H9 (cell line): ENCODE results near the gene WSCD2. TPM values are rescaled to one million over a fixed set of nuclear protein-coding genes. Genes with fewer than 3 reads are reported as not detected.

Experiments
- DNase-seq: peaks from one replicate; pipeline ENCODE4 v3.0.0-alpha.2; 2017
- H2AFZ ChIP-seq: one replicate; pipeline ENCODE4 v1.6.1; 2013; ENCODE audit warnings: mild to moderate bottlenecking, low read length, control low read depth, moderate library complexity
- H2AK5ac ChIP-seq: 2 replicates; pipeline ENCODE4 v1.6.1; 2013; ENCODE audit warnings: low read length, control low read depth, mixed read lengths; ENCODE audit not compliant: insufficient read length
- H2BK120ac ChIP-seq: one replicate; pipeline ENCODE4 v1.6.1; 2013; ENCODE audit warnings: low read depth, mild to moderate bottlenecking, low read length, control low read depth, inconsistent platforms; ENCODE audit not compliant: poor library complexity, severe bottlenecking
- H2BK12ac ChIP-seq: 2 replicates; pipeline ENCODE4 v1.6.1; 2013; ENCODE audit warnings: low read length, control low read depth, mixed read lengths, low read depth; ENCODE audit not compliant: insufficient read length
- H2BK15ac ChIP-seq: 2 replicates; pipeline ENCODE4 v1.6.1; 2013; ENCODE audit warnings: low read depth, low read length, control low read depth
- H2BK20ac ChIP-seq: one replicate; pipeline ENCODE4 v1.6.1; 2013; ENCODE audit warnings: low read depth, mild to moderate bottlenecking, low read length, control low read depth, inconsistent platforms; ENCODE audit not compliant: poor library complexity, severe bottlenecking
- H2BK5ac ChIP-seq: 2 replicates; pipeline ENCODE4 v1.6.1; 2013; ENCODE audit warnings: low read length, control low read depth, mixed read lengths; ENCODE audit not compliant: insufficient read length
- H3K14ac ChIP-seq: 2 replicates; pipeline ENCODE4 v1.6.1; 2013; ENCODE audit warnings: low read length, control low read depth; ENCODE audit not compliant: insufficient read depth
- H3K18ac ChIP-seq: 2 replicates; pipeline ENCODE4 v1.6.1; 2013; ENCODE audit warnings: low read depth, mild to moderate bottlenecking, mixed read lengths, low read length, control low read depth; ENCODE audit not compliant: insufficient read length
- H3K23ac ChIP-seq: 2 replicates; pipeline ENCODE4 v1.6.1; 2013; ENCODE audit warnings: low read length, control low read depth, mixed read lengths, low read depth; ENCODE audit not compliant: insufficient read length
- H3K23me2 ChIP-seq: 2 replicates; pipeline ENCODE4 v1.6.1; 2013; ENCODE audit warnings: low read depth, mild to moderate bottlenecking, mixed read lengths, low read length, control low read depth; ENCODE audit not compliant: insufficient read length, poor library complexity, severe bottlenecking
- H3K27ac ChIP-seq: 2 replicates; pipeline ENCODE4 v1.5.1; 2013; ENCODE audit warnings: low read length, control low read depth, mixed read lengths, low read depth; ENCODE audit not compliant: insufficient read length
- H3K27me3 ChIP-seq: 2 replicates; pipeline ENCODE4 v1.6.1; 2013; ENCODE audit warnings: low read length, control low read depth, inconsistent platforms; ENCODE audit not compliant: insufficient read depth
- H3K4ac ChIP-seq: 2 replicates; pipeline ENCODE4 v1.6.1; 2013; ENCODE audit warnings: low read depth, mild to moderate bottlenecking, control low read depth, inconsistent platforms, low read length, moderate library complexity
- H3K4me1 ChIP-seq: 2 replicates; pipeline ENCODE4 v1.6.1; 2013; ENCODE audit warnings: low read length, control low read depth, inconsistent platforms; ENCODE audit not compliant: insufficient read depth
- H3K4me2 ChIP-seq: 2 replicates; pipeline ENCODE4 v1.6.1; 2013; ENCODE audit warnings: low read length, control low read depth, mixed read lengths; ENCODE audit not compliant: insufficient read length, insufficient read depth
- H3K56ac ChIP-seq: 2 replicates; pipeline ENCODE4 v1.6.1; 2013; ENCODE audit warnings: low read depth, mild to moderate bottlenecking, mixed read lengths, low read length, control low read depth; ENCODE audit not compliant: insufficient read length
- H3K79me1 ChIP-seq: 2 replicates; pipeline ENCODE4 v1.6.1; 2013; ENCODE audit warnings: low read depth, mild to moderate bottlenecking, moderate library complexity, low read length, control low read depth, inconsistent platforms; ENCODE audit not compliant: insufficient read depth, poor library complexity, severe bottlenecking
- H3K79me2 ChIP-seq: 2 replicates; pipeline ENCODE4 v1.6.1; 2013; ENCODE audit warnings: low read length, control low read depth, inconsistent platforms; ENCODE audit not compliant: insufficient read depth
- H3K9ac ChIP-seq: 2 replicates; pipeline ENCODE4 v1.6.1; 2013; ENCODE audit warnings: low read length, control low read depth, mixed read lengths; ENCODE audit not compliant: insufficient read length; ENCODE audit errors: extremely low read depth
- H3K9me3 ChIP-seq: one replicate; pipeline ENCODE4 v1.6.1; 2013; ENCODE audit warnings: low read depth, low read length, inconsistent platforms; ENCODE audit not compliant: control insufficient read depth
- H3T11ph ChIP-seq: one replicate; pipeline ENCODE4 v1.6.1; 2013; ENCODE audit warnings: mild to moderate bottlenecking, low read length, control low read depth, inconsistent platforms
- H4K20me1 ChIP-seq: one replicate; pipeline ENCODE4 v1.6.1; 2013; ENCODE audit not compliant: control insufficient read depth, insufficient read length, insufficient read depth
- H4K5ac ChIP-seq: 2 replicates; pipeline ENCODE4 v1.6.1; 2013; ENCODE audit warnings: low read depth, mild to moderate bottlenecking, mixed read lengths, low read length, control low read depth; ENCODE audit not compliant: insufficient read length
- H4K8ac ChIP-seq: replicated peaks from 2 replicates; pipeline ENCODE4 v1.6.1; 2013; ENCODE audit warnings: low read length, control low read depth, mixed read lengths, low read depth; ENCODE audit not compliant: insufficient read length
- H4K91ac ChIP-seq: 2 replicates; pipeline ENCODE4 v1.6.1; 2013; ENCODE audit warnings: low read depth, mild to moderate bottlenecking, moderate library complexity, mixed read lengths, low read length, control low read depth; ENCODE audit not compliant: insufficient read length
- H3K27ac Mint-ChIP-seq, 3 experiments: 2 replicates in 2 of 3; 3 replicates in 1 of 3; pipeline ENCODE4 v1.8.0; 2020 to 2021; ENCODE audit warnings: mixed read lengths in 3 of 3, mild to moderate bottlenecking in 1 of 3, moderate library complexity in 1 of 3
- H3K27me3 Mint-ChIP-seq: 2 replicates; pipeline ENCODE4 v1.8.0; 2021; ENCODE audit warnings: low read depth, mild to moderate bottlenecking, moderate library complexity, mixed read lengths
- H3K36me3 Mint-ChIP-seq, 3 experiments: 2 replicates in 2 of 3; 3 replicates in 1 of 3; pipeline ENCODE4 v1.8.0; 2020 to 2021; ENCODE audit warnings: low read depth in 3 of 3, mixed read lengths in 3 of 3; ENCODE audit not compliant: insufficient read depth in 1 of 3
- H3K4me1 Mint-ChIP-seq, 2 experiments: 2 replicates each; pipeline ENCODE4 v1.8.0; 2020; ENCODE audit warnings: mixed read lengths in 2 of 2
- H3K4me3 Mint-ChIP-seq, 2 experiments: 2 replicates in 1 of 2; 3 replicates in 1 of 2; pipeline ENCODE4 v1.8.0; 2020 to 2021; ENCODE audit warnings: mild to moderate bottlenecking in 2 of 2, mixed read lengths in 2 of 2, moderate library complexity in 1 of 2
- H3K9me3 Mint-ChIP-seq, 2 experiments: 2 replicates in 1 of 2; 3 replicates in 1 of 2; pipeline ENCODE4 v1.8.0; 2020; ENCODE audit warnings: mild to moderate bottlenecking in 2 of 2, mixed read lengths in 2 of 2, moderate library complexity in 1 of 2
- CTCF ChIP-seq: fragments of 200-600 bp; sonication (generic); conservative IDR thresholded peaks from 3 replicates; pipeline ENCODE4 v1.8.0; 2021; ENCODE audit warnings: antibody characterized with exemption, mild to moderate bottlenecking
- WGBS: extraction: QIAGEN DNeasy Blood & Tissue Kit; methylation state at CpG from one replicate; pipeline ENCODE4 v1.1.7; 2013; ENCODE audit warnings: missing lambda C conversion rate, low lambda C conversion rate, mixed read lengths; ENCODE audit not compliant: insufficient read length; ENCODE audit errors: extremely low coverage; 5-methylcytosine and 5-hydroxymethylcytosine counted together
- total RNA-seq: library from RNA; stranded (reverse); gene quantifications from 2 replicates; pipeline ENCODE4 v1.2.1, GENCODE V29; 2021

The WSCD2 gene
- total RNA-seq, 1 experiment from 2014 or later: 0.92 TPM

GRCh38 chr12:108109954-108110353 is 19.1 kb upstream of the WSCD2 start:
- Histone ChIP-seq H3K27ac (no peak overlapping the region), H3K9ac (no peak overlapping the region), H4K91ac (no peak overlapping the region), H3K14ac (no peak overlapping the region), H3K4me1 (peaks cover 10% of the 10 kb centered on the region; the same call in 1 of the 2 replicates), H3K18ac (no peak overlapping the region), H2BK20ac (no peak overlapping the region), H3K9me3 (no peaks in the 10 kb centered on the region), H2AFZ (no peak overlapping the region), H4K5ac (no peak overlapping the region), H2BK5ac (no peak overlapping the region), H2BK15ac (no peak overlapping the region), H3K4ac (no peak overlapping the region), H2BK120ac (no peak overlapping the region), H3K23ac (no peak overlapping the region), H2BK12ac (no peak overlapping the region), H3K79me1 (no peaks in the 10 kb centered on the region), H3K79me2 (no peaks in the 10 kb centered on the region), H4K20me1 (no peaks in the 10 kb centered on the region), H3K23me2 (no peaks in the 10 kb centered on the region), H2AK5ac (no peak overlapping the region), H4K8ac (no peak overlapping the region), H3T11ph (no peak overlapping the region), H3K27me3 (no peaks in the 10 kb centered on the region), H3K56ac (no peak overlapping the region), H3K4me2 (no peak overlapping the region)
- WGBS: no CpG with 5 or more reads among the region's 4 CpGs
- Mint-ChIP-seq H3K27ac (no peak overlapping the region), H3K9me3 (no peaks in the 10 kb centered on the region; a peak in 2 of 5 replicates), H3K36me3 (no peaks in the 10 kb centered on the region; a peak in 1 of 7 replicates), H3K4me3 (no peak overlapping the region), H3K4me1 (peaks cover 18 to 29% of the 10 kb centered on the region in 2 experiments), H3K27me3 (no peaks in the 10 kb centered on the region; the same call in 1 of the 2 replicates)
- no peak for DNase-seq
- TF ChIP-seq CTCF: no peak
